ENCODE data around the gene OR5D14. TPM values are rescaled to one million over a fixed set of nuclear protein-coding genes. Genes with fewer than 3 reads are reported as not detected.

Gene OR5D14
- total RNA-seq, 2 donors from 2014 or later, result not detected

- H3K4me1 ChIP-seq (ENCODE audit: control insufficient read depth in 1 of 2, low read depth in 2 of 2), result no peaks in the 10 kb centered on the region
- TF ChIP-seq, protein P1, sequence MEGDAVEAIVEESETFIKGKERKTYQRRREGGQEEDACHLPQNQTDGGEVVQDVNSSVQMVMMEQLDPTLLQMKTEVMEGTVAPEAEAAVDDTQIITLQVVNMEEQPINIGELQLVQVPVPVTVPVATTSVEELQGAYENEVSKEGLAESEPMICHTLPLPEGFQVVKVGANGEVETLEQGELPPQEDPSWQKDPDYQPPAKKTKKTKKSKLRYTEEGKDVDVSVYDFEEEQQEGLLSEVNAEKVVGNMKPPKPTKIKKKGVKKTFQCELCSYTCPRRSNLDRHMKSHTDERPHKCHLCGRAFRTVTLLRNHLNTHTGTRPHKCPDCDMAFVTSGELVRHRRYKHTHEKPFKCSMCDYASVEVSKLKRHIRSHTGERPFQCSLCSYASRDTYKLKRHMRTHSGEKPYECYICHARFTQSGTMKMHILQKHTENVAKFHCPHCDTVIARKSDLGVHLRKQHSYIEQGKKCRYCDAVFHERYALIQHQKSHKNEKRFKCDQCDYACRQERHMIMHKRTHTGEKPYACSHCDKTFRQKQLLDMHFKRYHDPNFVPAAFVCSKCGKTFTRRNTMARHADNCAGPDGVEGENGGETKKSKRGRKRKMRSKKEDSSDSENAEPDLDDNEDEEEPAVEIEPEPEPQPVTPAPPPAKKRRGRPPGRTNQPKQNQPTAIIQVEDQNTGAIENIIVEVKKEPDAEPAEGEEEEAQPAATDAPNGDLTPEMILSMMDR (IDR thresholded peaks at IDR 0.05), result no peak
- H3K36me3 ChIP-seq, result no peaks in the 10 kb centered on the region
These were observed 15.7 kb downstream of the OR5D14 start, which contains the start of gene OR5L1 for GRCh38 chr11:55811067-55811466. Gene OR5L1, plus strand, starts transcription at chr11:55811367. Its CDS starts 100 bp downstream, at chr11:55811467.

GRCh38 chr11:55819330-55819729, 24.0 kb downstream of the OR5D14 start, which contains the start of gene OR5D18:
Gene OR5D18, plus strand, starts transcription at chr11:55819630. Its CDS starts 0 bp downstream, at chr11:55819630.
- Histone ChIP-seq H3K27me3 (replicated peaks; ENCODE audit: insufficient read depth) (no peaks in the 10 kb centered on the region), H3K4me3 (no peak within 1 kb of the TSS), H3K9me3 (no peaks in the 10 kb centered on the region), H3K4me1 (ENCODE audit: control insufficient read depth in 1 of 2, low read depth in 2 of 2) (no peaks in the 10 kb centered on the region), H3K36me3 (no peaks in the 10 kb centered on the region), H3K27ac (no peak within 1 kb of the TSS)
- no peak for DNase-seq (ENCODE audit: low spot score)
- TF ChIP-seq, protein P1 (IDR thresholded peaks at IDR 0.05), result no peak
- ATAC-seq (ENCODE audit: insufficient number of reproducible peaks, low FRiP score, low read depth), result no peak

More at GRCh38 chr11:55811067-55811466, 15.7 kb downstream of the OR5D14 start, which contains the start of gene OR5L1:
- H3K9me3 ChIP-seq, result no peaks in the 10 kb centered on the region
- no peak for ATAC-seq (ENCODE audit: insufficient number of reproducible peaks, low FRiP score, low read depth)
- H3K4me3 ChIP-seq, result no peak within 1 kb of the TSS
- no peak within 1 kb of the TSS for H3K27ac ChIP-seq
- DNase-seq (ENCODE audit: low spot score), result no peak
- no peaks in the 10 kb centered on the region for H3K27me3 ChIP-seq (replicated peaks; ENCODE audit: insufficient read depth)

GRCh38 chr11:55826919-55827318, 31.6 kb downstream of the OR5D14 start, which contains the start of gene OR5L2:
Gene OR5L2, plus strand, starts transcription at chr11:55827219. Its CDS starts 0 bp downstream, at chr11:55827219.
- Histone ChIP-seq H3K9me3 (no peaks in the 10 kb centered on the region), H3K4me1 (ENCODE audit: control insufficient read depth in 1 of 2, low read depth in 2 of 2) (no peaks in the 10 kb centered on the region), H3K27ac (no peak within 1 kb of the TSS), H3K27me3 (replicated peaks; ENCODE audit: insufficient read depth) (no peaks in the 10 kb centered on the region), H3K36me3 (no peaks in the 10 kb centered on the region), H3K4me3 (no peak within 1 kb of the TSS)
- DNase-seq (ENCODE audit: low spot score) (no peak), ATAC-seq (ENCODE audit: insufficient number of reproducible peaks, low FRiP score, low read depth) (no peak)
- TF ChIP-seq, protein P1 (IDR thresholded peaks at IDR 0.05), result no peak

DNA sequence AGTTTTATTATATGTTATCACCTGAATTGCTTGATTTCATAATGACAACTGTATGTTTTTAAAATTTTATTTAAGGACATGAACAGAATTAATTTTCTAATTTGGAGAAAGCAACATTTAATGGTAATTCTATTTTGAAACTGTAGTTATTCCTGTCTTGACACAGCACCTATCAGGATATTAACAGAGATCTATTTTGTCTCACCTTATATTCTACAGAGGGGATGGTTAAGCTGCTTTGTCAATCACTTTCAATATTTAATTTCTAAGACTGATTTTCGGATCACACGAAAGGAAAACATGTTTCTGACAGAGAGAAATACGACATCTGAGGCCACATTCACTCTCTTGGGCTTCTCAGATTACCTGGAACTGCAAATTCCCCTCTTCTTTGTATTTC, 43.1 kb downstream of the OR5D14 start, which contains the start of gene OR5D16:
Gene OR5D16, plus strand, starts transcription at position 301 of the 400 bp plus-strand sequence. Its CDS starts 0 bp downstream, at position 301.
- DNase-seq (ENCODE audit: low spot score) (no peak), ATAC-seq (ENCODE audit: insufficient number of reproducible peaks, low FRiP score, low read depth) (no peak)
- Histone ChIP-seq H3K9me3 (no peaks in the 10 kb centered on the region), H3K27ac (no peak within 1 kb of the TSS), H3K4me1 (ENCODE audit: control insufficient read depth in 1 of 2, low read depth in 2 of 2) (no peaks in the 10 kb centered on the region), H3K36me3 (no peaks in the 10 kb centered on the region), H3K27me3 (replicated peaks; ENCODE audit: insufficient read depth) (no peaks in the 10 kb centered on the region), H3K4me3 (no peak within 1 kb of the TSS)
- TF ChIP-seq, protein P1 (IDR thresholded peaks at IDR 0.05), result no peak

Other genes with a start within 250 kb of the OR5D14 start
- not detected for gene OR4C15, start 241.1 kb upstream of the OR5D14 start, total RNA-seq
- not detected for gene OR4C16, start 223.4 kb upstream of the OR5D14 start, total RNA-seq
- not detected for gene OR4C11, start 187.9 kb upstream of the OR5D14 start, total RNA-seq
- not detected for gene OR4P4, start 160.4 kb upstream of the OR5D14 start, total RNA-seq
- gene OR4S2, start 147.2 kb upstream of the OR5D14 start, total RNA-seq, result not detected
- not detected for gene OR4C6, start 133.4 kb upstream of the OR5D14 start, total RNA-seq
- not detected for gene OR5D13, start 22.1 kb upstream of the OR5D14 start, total RNA-seq
- gene OR5L1, start 15.8 kb downstream of the OR5D14 start, total RNA-seq, result not detected
- not detected for gene OR5D18, start 24.1 kb downstream of the OR5D14 start, total RNA-seq
- gene OR5L2, start 31.7 kb downstream of the OR5D14 start, total RNA-seq, result not detected
- not detected for gene OR5D16, start 43.2 kb downstream of the OR5D14 start, total RNA-seq
- not detected for gene TRIM51, start 87.7 kb downstream of the OR5D14 start, total RNA-seq
- not detected for gene OR5W2, start 119.0 kb downstream of the OR5D14 start, total RNA-seq
- not detected for gene OR5I1, start 140.8 kb downstream of the OR5D14 start, total RNA-seq
- gene OR10AG1, start 174.4 kb downstream of the OR5D14 start, total RNA-seq, result not detected
- not detected for gene OR5F1, start 199.1 kb downstream of the OR5D14 start, total RNA-seq
- not detected for gene OR5AS1, start 232.1 kb downstream of the OR5D14 start, total RNA-seq

Data from thoracic aorta (tissue), 2 donors.